Measurements from ENCODE around the gene STK32B. TPM values are rescaled to one million over a fixed set of nuclear protein-coding genes. Genes with fewer than 3 reads are reported as not detected.

STK32B gene
- total and polyA plus RNA-seq, 3 donors from 2014 or later, result 17.5 to 29.7 (median 22.6) TPM

DNA sequence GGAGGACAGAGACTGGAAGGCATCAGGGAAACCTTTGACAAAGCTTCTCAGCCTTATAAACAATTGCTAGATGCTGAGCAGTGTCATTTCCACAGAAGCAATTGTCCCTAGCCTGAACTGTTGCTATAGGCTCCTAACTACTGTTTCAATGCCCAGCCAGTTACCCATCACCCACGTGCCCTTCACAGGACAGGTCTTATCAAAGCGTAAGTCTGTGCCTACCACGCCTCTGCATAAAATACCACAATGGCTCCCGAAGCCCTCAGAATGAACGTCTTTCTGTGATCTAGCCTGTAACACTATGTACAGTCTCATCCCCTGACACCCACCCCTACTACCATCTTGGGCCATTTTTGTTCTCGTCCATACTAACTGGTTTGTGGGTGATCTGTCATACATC, 134.3 kb downstream of the STK32B start:
- 82 to 86% methylated on average over 6 of the region's 6 CpGs for WGBS, 2 donors
- H3K4me1 ChIP-seq, result no peaks in the 10 kb centered on the region
- H3K27me3 ChIP-seq, result no peaks in the 10 kb centered on the region
- no peaks in the 10 kb centered on the region for H3K9me3 ChIP-seq
- no peak for TF ChIP-seq CTCF (IDR thresholded peaks at IDR 0.05)
- TF ChIP-seq POLR2A (IDR thresholded peaks at IDR 0.05), result no peak
- intact Hi-C loops (cut with DNase I; ENCODE audit: low total_unique reads), result no loop called here
- DNase-seq, result no peak
- H3K27ac ChIP-seq, result no peak overlapping the region
- H3K4me3 ChIP-seq, result no peak overlapping the region
- H3K36me3 ChIP-seq (ENCODE audit: low read depth, missing control alignments), result no peaks in the 10 kb centered on the region

DNA sequence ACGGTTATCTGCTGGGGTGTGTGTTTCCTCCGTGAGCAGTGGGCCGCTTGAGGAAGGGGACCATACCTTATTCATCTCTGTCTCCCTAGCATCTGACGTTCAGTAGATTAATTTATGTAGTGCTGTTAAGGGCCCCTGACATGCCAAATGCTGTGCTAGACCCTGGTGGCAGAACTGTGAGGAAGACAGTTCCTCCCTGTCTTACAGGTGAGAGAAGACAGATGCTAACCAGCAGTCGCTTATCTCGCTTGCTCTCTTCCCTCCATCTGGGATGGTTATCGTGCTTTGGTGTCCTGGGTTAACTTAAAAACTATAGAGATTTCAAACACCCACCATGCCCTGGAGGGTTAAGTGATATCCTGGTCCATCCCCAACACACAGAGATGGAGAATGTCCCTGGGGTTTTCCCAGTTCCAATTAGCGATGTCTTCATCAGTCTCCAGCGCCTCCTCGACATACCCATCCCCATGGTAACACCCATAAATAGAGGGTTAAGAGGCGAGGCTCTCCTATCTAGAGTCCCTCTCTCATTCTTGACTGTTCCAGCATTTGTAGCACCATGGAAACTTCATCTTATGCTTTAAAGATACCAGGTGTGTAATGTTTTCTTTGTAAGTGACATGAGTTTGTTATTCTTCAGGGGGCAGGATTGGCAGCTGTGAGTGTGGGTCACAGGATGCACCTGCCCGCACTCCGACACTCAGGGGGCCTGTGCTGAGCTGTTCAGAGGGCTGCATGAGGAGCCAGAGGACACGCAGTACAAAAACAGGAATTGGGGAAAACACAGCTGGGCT, 135.2 kb downstream of the STK32B start:
- TF ChIP-seq POLR2A (IDR thresholded peaks at IDR 0.05), result no peak
- no peak for TF ChIP-seq CTCF (IDR thresholded peaks at IDR 0.05)

GRCh38 chr4:5188130-5188529, 136.8 kb downstream of the STK32B start:
- Histone ChIP-seq H3K27me3 (no peaks in the 10 kb centered on the region), H3K4me3 (no peak overlapping the region), H3K4me1 (no peaks in the 10 kb centered on the region), H3K27ac (no peak overlapping the region), H3K9me3 (no peaks in the 10 kb centered on the region), H3K36me3 (ENCODE audit: low read depth, missing control alignments) (no peaks in the 10 kb centered on the region)
- 72 to 80% methylated on average over 10 of the region's 10 CpGs for WGBS, 2 donors
- no peak for DNase-seq
- TF ChIP-seq CTCF (IDR thresholded peaks at IDR 0.05) (no peak), POLR2A (IDR thresholded peaks at IDR 0.05) (no peak)
- intact Hi-C loops (cut with DNase I; ENCODE audit: low total_unique reads), result no loop called here

More for the DNA sequence above, 135.2 kb downstream of the STK32B start:
- no peaks in the 10 kb centered on the region for H3K27me3 ChIP-seq
- H3K36me3 ChIP-seq (ENCODE audit: low read depth, missing control alignments), result no peaks in the 10 kb centered on the region
- H3K4me1 ChIP-seq, result no peaks in the 10 kb centered on the region
- 73 to 82% methylated on average over 14 of the region's 14 CpGs for WGBS, 2 donors
- intact Hi-C loops (cut with DNase I; ENCODE audit: low total_unique reads), result no loop called here
- no peak for DNase-seq
- H3K4me3 ChIP-seq, result no peak overlapping the region
- no peaks in the 10 kb centered on the region for H3K9me3 ChIP-seq
- H3K27ac ChIP-seq, result no peak overlapping the region

DNA sequence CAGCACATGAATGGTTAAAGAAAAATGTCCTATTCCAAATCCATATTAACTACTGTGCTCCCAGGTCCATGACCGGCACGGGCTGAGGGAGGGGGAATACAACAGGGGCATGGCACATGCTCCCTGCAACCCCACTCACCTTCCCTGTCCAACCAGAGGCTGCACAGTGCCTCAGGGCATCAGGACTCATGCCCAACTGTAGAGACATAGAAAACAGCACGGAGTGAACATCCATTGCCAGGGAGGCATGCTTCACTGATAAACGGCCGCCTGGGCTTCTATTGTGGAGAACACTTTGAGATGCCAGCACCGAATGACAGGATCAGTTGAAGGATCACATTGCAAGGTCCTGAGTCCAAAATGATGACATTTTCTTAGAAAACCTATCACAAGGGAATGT, 140.6 kb downstream of the STK32B start:
- DNase-seq, result no peak
- no peaks in the 10 kb centered on the region for H3K9me3 ChIP-seq
- WGBS, 2 donors, result 83 to 84% methylated on average over 6 of the region's 6 CpGs
- intact Hi-C loops (cut with DNase I; ENCODE audit: low total_unique reads), result no loop called here
- H3K36me3 ChIP-seq (ENCODE audit: low read depth, missing control alignments), result no peaks in the 10 kb centered on the region
- H3K4me1 ChIP-seq, result no peaks in the 10 kb centered on the region
- no peak overlapping the region for H3K4me3 ChIP-seq
- no peaks in the 10 kb centered on the region for H3K27me3 ChIP-seq
- no peak overlapping the region for H3K27ac ChIP-seq
- no peak for TF ChIP-seq POLR2A (IDR thresholded peaks at IDR 0.05)
- TF ChIP-seq CTCF (IDR thresholded peaks at IDR 0.05), result no peak

DNA sequence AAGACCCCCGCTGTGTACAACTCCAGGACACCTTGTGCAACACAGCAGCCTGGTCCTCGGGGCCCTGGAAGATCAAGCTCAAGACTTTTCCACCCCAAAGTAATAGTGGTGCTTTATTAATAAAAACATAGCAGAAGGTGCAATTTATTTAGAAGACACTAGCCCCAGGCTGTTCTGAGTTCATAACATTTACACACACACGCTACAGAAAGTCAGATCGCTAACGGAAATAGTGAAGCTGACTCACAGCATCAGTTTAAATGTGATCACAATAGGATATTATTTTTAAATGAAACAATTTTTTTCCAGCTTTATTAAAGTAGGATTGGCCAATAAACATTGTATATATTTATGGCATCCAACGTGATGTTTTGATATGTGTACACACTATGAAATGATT, 141.0 kb downstream of the STK32B start:
- no peaks in the 10 kb centered on the region for H3K4me1 ChIP-seq
- no peaks in the 10 kb centered on the region for H3K27me3 ChIP-seq
- intact Hi-C loops (cut with DNase I; ENCODE audit: low total_unique reads), result no loop called here
- WGBS, 2 donors, result 84 to 86% methylated on average over 6 of the region's 6 CpGs
- no peaks in the 10 kb centered on the region for H3K9me3 ChIP-seq
- TF ChIP-seq CTCF (IDR thresholded peaks at IDR 0.05) (no peak), POLR2A (IDR thresholded peaks at IDR 0.05) (no peak)
- DNase-seq, result no peak
- no peak overlapping the region for H3K27ac ChIP-seq
- H3K36me3 ChIP-seq (ENCODE audit: low read depth, missing control alignments), result no peaks in the 10 kb centered on the region
- no peak overlapping the region for H3K4me3 ChIP-seq
